A673 (cell line): ENCODE data around the gene ETV6.

ENCODE experiments used
- EZH2 ChIP-seq: fragments of 200-600 bp; sonication (generic); IDR thresholded peaks from 2 replicates; pipeline ENCODE4 v1.6.1; 2017; ENCODE audit warnings: borderline replicate concordance, low read depth, mild to moderate bottlenecking, mixed read lengths, antibody characterized with exemption, low read length; ENCODE audit not compliant: poor library complexity, severe bottlenecking
- TF ChIP-seq, protein P1 (sequence below): fragments of 300-800, 200-600 bp; sonication (generic); conservative IDR thresholded peaks from 2 replicates; pipeline ENCODE4 v1.5.1; 2017; ENCODE audit warnings: low read depth, mild to moderate bottlenecking, antibody characterized with exemption, low read length, moderate library complexity, mixed read lengths

DNA sequence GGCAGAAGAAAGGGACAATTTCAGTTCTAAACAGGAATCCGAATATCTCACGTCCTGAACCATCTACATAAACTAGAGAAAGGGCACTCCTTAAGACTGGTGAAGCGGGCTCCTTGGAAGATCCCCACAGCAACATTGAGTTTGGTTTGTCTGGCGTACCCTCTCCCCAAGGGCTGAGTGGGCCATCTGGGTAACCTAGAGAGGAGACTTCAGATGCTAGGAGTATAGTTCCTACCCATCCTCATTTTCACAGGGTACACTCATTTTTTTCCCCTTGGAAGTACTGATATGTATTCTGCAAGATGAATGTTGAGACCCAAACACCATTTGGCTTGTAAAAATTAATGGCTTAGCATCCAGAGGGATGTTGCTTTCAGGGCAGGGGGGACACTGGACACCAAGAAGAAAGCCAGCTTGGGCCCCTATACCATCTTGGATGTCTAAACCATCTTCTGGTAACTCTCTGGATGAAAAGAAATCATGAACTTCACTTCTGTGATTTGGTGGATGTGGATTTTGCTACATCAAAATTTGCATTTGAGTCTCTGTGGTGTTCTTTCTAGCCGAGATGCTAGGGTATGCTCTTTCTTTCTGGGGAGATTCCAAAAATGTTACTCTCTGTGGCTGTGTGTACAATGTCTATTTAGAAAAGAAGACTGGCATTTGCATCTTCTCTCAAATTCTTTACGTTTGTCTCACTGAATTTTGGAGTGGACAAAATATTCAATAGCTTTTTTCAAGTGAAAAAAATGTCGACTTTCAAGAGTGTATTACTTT is 97.7 kb downstream of the ETV6 start:
- TF ChIP-seq, protein P1, sequence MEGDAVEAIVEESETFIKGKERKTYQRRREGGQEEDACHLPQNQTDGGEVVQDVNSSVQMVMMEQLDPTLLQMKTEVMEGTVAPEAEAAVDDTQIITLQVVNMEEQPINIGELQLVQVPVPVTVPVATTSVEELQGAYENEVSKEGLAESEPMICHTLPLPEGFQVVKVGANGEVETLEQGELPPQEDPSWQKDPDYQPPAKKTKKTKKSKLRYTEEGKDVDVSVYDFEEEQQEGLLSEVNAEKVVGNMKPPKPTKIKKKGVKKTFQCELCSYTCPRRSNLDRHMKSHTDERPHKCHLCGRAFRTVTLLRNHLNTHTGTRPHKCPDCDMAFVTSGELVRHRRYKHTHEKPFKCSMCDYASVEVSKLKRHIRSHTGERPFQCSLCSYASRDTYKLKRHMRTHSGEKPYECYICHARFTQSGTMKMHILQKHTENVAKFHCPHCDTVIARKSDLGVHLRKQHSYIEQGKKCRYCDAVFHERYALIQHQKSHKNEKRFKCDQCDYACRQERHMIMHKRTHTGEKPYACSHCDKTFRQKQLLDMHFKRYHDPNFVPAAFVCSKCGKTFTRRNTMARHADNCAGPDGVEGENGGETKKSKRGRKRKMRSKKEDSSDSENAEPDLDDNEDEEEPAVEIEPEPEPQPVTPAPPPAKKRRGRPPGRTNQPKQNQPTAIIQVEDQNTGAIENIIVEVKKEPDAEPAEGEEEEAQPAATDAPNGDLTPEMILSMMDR, result no peak
- no peak for TF ChIP-seq EZH2
